ENCODE measurements around the gene PRPS1L1.

PRPS1L1 gene

GRCh38 chr7:18013936-18014335, 13.7 kb downstream of the PRPS1L1 start:
- no peak for DNase-seq

DNA sequence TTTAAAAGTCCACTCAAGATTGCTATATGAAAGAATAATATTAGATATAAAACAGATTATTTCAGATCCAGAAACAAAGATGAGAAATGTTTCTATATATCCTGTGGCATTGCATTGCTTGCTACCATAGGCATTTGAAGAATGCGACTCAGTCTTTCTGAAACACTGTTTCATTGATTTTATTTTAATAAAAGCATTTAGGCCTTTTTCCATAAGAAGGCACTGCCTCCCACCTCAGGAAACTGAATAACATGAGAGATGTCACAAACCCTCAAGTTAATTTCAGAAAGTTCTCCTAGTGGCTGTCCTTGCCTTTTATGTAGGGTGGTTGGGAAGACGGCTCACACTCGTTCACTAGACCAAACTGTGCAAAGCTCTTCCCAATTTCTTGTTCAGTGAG, 23.3 kb downstream of the PRPS1L1 start:
- DNase-seq: no peak

GRCh38 chr7:18003286-18003994, 24.2 kb downstream of the PRPS1L1 start:
- no peak for DNase-seq

GRCh38 chr7:17998692-17999091, 29.0 kb downstream of the PRPS1L1 start:
- DNase-seq: no peak

DNA sequence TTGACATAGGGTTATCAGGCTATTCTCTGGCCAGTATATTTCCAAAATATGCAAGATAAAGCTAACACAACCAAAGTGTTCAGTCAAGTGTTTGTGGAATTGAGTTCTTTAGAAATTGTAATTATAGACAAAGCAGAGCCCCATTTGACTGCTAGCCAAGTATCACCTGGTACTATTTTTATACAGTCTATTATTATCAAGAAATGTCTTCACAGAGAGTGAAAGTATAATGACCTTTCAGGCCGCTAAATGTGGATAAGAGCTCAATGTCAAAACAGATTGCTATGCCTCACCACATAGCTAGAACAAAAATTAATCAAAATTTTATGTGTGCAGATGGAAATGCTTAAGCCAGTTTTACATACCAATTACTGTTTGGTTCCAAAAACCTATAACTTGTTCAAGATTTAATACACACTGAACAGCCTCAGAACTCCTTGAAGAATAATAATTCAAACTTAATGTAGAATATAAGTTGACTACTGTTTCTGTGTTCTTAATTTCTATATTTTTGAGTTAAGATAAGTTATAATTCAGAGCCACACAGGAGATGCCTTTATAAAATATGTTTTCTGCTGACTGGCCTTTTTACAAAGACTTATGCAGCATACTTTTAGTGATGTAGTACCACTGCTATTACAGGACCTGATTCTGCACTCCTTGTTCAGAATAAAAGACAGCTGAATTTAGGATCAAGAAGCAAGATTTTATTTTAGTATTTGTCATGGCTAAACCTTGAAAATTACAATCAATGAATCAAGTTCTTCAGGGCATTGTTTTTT, 31.0 kb downstream of the PRPS1L1 start:
- DNase-seq: no peak

DNA sequence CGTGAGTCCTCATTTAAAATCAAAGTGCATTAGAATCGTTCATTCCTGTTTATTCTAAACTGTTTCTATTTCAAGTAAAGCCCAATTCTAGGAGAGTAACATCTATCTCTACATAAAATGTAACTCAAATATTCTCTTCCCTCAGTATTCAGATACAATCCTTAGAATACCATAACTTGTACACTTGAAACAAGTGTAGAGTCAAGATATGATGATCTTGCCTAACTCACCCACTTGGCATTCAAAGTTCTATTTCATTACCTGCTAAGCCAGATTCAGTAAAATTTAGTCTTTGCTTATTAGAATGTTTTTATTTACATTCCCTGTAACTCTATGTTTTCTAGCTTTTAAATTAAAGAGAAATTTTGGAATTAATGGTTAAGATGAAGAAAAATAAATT, 31.6 kb downstream of the PRPS1L1 start:
- no peak for DNase-seq

GRCh38 chr7:17994079-17994850, 33.4 kb downstream of the PRPS1L1 start:
- peak in 1 of 2 experiments; percentile 35 for DNase-seq

DNA sequence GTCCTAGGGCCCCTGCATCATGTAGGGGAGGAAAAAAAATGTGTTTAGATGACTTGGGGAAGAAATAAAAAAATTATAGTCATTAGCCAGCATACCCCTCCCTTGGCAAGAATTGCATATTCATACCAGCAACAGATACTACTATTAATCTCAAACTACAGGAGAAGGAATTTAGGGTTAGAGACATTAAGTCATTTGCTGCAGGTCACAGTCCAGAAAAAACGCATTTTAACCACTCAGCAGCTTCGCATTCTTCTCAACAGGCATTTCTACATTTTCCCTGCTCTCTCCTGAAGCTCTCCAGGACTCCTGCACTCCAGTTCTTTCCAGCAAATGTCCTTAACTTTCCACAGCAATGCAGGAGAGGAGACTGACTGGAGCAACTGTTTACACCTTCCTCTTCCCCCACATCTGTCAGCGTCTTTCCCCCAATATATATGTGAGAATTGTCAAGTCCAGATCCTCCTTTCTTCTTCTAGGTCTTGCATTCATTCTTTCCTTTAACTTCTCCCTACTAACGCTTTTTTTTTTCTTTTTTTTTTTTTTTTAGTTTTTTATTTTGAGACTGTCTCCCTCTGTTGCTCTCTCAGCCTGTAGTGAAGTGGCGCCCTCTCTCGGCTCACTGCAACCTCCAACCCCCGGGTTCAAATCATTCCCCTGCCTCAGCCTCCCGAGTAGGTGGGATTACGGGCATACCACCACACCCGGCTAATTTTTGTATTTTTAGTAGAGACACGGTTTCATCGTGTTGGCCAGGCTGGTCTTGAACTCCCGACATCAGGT, 35.6 kb downstream of the PRPS1L1 start:
- DNase-seq: no peak

- no peak for DNase-seq
These were observed 36.9 kb downstream of the PRPS1L1 start for GRCh38 chr7:17990761-17991160.

DNA sequence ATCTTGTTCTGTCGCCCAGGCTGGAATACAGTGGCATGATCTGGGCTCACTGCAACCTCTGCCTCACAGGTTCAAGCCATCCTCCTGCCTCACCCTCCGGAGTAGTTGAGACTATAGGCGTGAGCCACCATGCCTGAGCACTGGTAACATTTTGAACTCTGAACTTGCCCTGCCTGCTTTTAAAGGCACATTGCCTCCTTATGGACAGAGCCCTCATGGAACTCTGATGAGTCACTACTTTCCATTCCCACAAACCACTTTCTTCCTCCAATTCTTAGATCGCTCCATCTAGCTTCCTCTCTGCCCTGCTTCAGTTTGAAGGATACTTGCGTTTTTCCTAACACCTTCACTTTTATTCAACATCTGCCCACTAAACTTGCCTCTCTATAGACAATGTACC, 38.1 kb downstream of the PRPS1L1 start:
- DNase-seq: no peak

GRCh38 chr7:17988858-17989257, 38.8 kb downstream of the PRPS1L1 start:
- DNase-seq: no peak

- DNase-seq: no peak
These were observed 39.5 kb downstream of the PRPS1L1 start for GRCh38 chr7:17988141-17988540.

DNA sequence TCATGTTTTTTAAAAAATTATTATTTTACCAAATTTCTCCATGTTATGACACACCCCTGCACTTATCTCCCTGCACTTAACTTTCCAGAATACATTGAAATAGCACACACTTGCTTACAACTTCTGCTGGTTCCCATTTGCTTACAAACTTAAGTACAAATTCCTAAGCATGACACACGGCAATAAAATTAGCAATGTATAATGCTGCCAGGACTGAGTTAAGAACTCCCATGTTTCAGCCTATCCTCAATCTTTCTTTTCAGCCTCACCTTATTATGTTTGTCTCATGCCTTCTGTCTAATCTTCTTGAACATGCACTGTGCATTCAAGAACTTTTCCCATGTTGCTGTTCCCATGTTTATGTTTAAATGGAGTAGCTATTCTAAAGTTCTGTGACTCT, 40.8 kb downstream of the PRPS1L1 start:
- no peak for DNase-seq

GRCh38 chr7:17985473-17986239, 42.0 kb downstream of the PRPS1L1 start:
- DNase-seq: no peak

DNA sequence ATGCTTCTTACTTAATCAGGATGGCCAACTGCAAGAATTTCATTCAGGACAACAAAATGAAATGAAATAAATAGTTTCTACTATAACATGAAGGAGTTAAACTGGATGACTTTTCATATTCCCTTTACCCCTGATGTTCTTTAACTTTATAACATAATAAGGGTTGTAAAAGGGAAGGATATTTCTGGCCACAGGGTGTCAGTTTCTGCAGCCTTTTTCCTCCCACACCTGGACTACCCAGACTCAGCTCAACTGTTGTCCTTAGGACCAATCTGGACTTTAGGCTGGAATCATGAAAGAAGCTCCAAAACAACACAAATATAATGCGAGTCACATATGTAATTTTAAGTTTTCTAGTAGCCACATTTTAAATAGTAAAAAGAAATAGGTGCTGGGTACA, 43.4 kb downstream of the PRPS1L1 start:
- DNase-seq: no peak

DNA sequence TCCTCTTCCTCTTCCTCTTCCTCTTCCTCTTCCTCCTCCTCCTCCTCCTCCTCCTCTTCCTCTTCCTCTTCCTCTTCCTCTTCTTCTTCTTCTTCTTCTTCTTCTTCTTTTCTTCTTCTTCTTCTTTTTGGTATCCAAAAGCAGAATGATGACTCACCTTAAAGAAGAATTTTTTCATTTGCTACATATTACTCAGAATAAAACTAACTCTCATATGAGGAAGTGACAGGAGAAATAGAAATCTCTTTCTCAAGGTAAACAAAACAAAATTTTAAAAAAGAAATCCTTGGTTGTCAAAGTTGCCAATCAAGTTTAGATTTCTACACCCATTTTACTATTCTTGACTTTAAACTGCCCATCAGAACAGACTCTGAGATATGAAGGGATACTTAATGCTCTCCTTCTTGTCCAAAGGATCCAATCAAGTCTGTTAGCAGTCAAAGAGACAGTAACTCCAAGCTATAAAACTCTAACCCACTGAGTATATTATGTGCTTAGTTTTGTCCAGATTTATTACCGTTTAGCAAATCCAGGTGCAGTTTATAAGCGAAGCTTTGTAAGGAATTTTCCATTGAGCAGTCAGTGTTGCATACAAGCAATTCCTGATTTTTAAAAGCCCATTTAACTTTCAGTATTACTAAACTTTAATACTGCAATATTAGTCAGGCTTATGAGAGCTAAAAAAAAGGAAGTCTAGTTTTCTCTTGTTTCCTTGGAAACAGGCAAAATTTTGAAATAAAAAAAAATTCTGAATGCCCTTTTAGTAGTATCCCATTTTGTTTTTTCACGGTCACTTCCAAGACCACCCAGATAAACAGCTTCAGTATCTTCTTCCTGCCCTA, 44.2 kb downstream of the PRPS1L1 start:
- DNase-seq: no peak

GRCh38 chr7:17976952-17977351, 50.7 kb downstream of the PRPS1L1 start:
- no peak for DNase-seq
